Amniotic epithelial cell (primary cell): ENCODE results near the gene SHH.
"Not testable (repeated sequence)": the region's sequence is repeated elsewhere in the genome, so short reads cannot be mapped to it uniquely, and the experiment has no call there.

Experiments
- DNase-seq: peaks from one replicate; pipeline ENCODE4 v3.0.0-alpha.2; 2010; ENCODE audit warnings: low read depth

SHH gene

GRCh38 chr7:155842496-155843265, 30.4 kb upstream of the SHH start:
- no peak for DNase-seq

GRCh38 chr7:155840909-155841308, 28.6 kb upstream of the SHH start:
- no peak for DNase-seq

- DNase-seq, result no peak
These were observed 28.1 kb upstream of the SHH start for GRCh38 chr7:155840262-155840885.

GRCh38 chr7:155839461-155839860, 27.2 kb upstream of the SHH start:
- DNase-seq, result no peak

GRCh38 chr7:155838312-155838711, 26.0 kb upstream of the SHH start:
- not testable (repeated sequence) for DNase-seq

GRCh38 chr7:155837126-155837479, 24.8 kb upstream of the SHH start:
- DNase-seq, result no peak

- DNase-seq, result no peak
These were observed 24.2 kb upstream of the SHH start for GRCh38 chr7:155836216-155837125.

- DNase-seq, result no peak
These were observed 23.4 kb upstream of the SHH start for GRCh38 chr7:155835446-155836215.

GRCh38 chr7:155834486-155835048, 22.3 kb upstream of the SHH start:
- DNase-seq, result no peak

GRCh38 chr7:155833651-155834050, 21.4 kb upstream of the SHH start:
- DNase-seq, result no peak

GRCh38 chr7:155832581-155832981, 20.3 kb upstream of the SHH start:
- DNase-seq, result no peak

GRCh38 chr7:155831807-155832524, 19.7 kb upstream of the SHH start:
- no peak for DNase-seq

- DNase-seq, result no peak
These were observed 18.9 kb upstream of the SHH start for GRCh38 chr7:155830961-155831806.

- no peak for DNase-seq
These were observed 17.7 kb upstream of the SHH start for GRCh38 chr7:155829796-155830470.

- no peak for DNase-seq
These were observed 13.1 kb upstream of the SHH start for GRCh38 chr7:155825336-155825735.

GRCh38 chr7:155824227-155824886, 12.1 kb upstream of the SHH start:
- DNase-seq, result no peak

GRCh38 chr7:155821851-155822250, 9.6 kb upstream of the SHH start:
- no peak for DNase-seq

GRCh38 chr7:155820788-155821187, 8.5 kb upstream of the SHH start:
- no peak for DNase-seq

GRCh38 chr7:155820246-155820645, 8.0 kb upstream of the SHH start:
- DNase-seq, result no peak
